Smooth muscle cell (in vitro differentiated cells): ENCODE measurements around the gene MEIS2. TPM values are rescaled to one million over a fixed set of nuclear protein-coding genes. Genes with fewer than 3 reads are reported as not detected.

Source experiments
- DNase-seq: peaks from one replicate; lab custom pipeline; 2025; ENCODE audit not compliant: unreplicated experiment; lab: John Stamatoyannopoulos, UW
- H2AFZ ChIP-seq: fragments of 200-600 bp; sonication (generic); 2 replicates; pipeline ENCODE4 v1.6.0; 2016; ENCODE audit warnings: antibody characterized with exemption, low read depth, mild to moderate bottlenecking
- H3F3A ChIP-seq: fragments of 200-600 bp; sonication (generic); 2 replicates; pipeline ENCODE4 v1.6.0; 2017; ENCODE audit warnings: antibody characterized with exemption, low read depth
- H3K27ac ChIP-seq: fragments of 200-600 bp; sonication (generic); 2 replicates; pipeline ENCODE4 v1.5.1; 2016; ENCODE audit warnings: low read depth, mild to moderate bottlenecking
- H3K27me3 ChIP-seq: fragments of 200-600 bp; sonication (generic); 2 replicates; pipeline ENCODE4 v1.6.1; 2016; ENCODE audit warnings: low read depth, mild to moderate bottlenecking
- H3K36me3 ChIP-seq: fragments of 200-600 bp; sonication (generic); 2 replicates; pipeline ENCODE4 v1.5.1; 2016; ENCODE audit warnings: low read depth
- H3K4me1 ChIP-seq: fragments of 200-600 bp; sonication (generic); 2 replicates; pipeline ENCODE4 v1.5.1; 2016; ENCODE audit warnings: low read depth
- H3K4me2 ChIP-seq: fragments of 200-600 bp; sonication (generic); 2 replicates; pipeline ENCODE4 v1.6.0; 2016; ENCODE audit warnings: mild to moderate bottlenecking
- H3K4me3 ChIP-seq: fragments of 200-600 bp; sonication (generic); 2 replicates; pipeline ENCODE4 v1.5.1; 2016; ENCODE audit warnings: mild to moderate bottlenecking
- H3K79me2 ChIP-seq: fragments of 200-600 bp; sonication (generic); 2 replicates; pipeline ENCODE4 v1.6.0; 2016; ENCODE audit warnings: low read depth, mild to moderate bottlenecking
- H3K9ac ChIP-seq: fragments of 200-600 bp; sonication (generic); 2 replicates; pipeline ENCODE4 v1.6.0; 2016; ENCODE audit warnings: low read depth
- H3K9me3 ChIP-seq: fragments of 200-600 bp; sonication (generic); replicated peaks from 2 replicates; pipeline ENCODE4 v1.5.1; 2016; ENCODE audit warnings: low read depth
- H4K20me1 ChIP-seq: fragments of 200-600 bp; sonication (generic); 2 replicates; pipeline ENCODE4 v1.6.0; 2016; ENCODE audit warnings: low read depth
- CTCF ChIP-seq: fragments of 200-600 bp; sonication (generic); IDR thresholded peaks from 2 replicates; pipeline ENCODE4 v1.5.1; 2017; ENCODE audit warnings: borderline replicate concordance, mild to moderate bottlenecking, antibody characterized with exemption; ENCODE audit not compliant: insufficient read depth, poor library complexity, severe bottlenecking
- WGBS: methylation state at CpG from one replicate; pipeline ENCODE4 v1.1.7; 2016; ENCODE audit warnings: low lambda C conversion rate; 5-methylcytosine and 5-hydroxymethylcytosine counted together
- polyA plus RNA-seq: library from polyadenylated mRNA; unstranded; fragments of >200 nt; fragmentation: Nextera tagmentation; extraction: Ambion mirVana; gene quantifications from 2 replicates; pipeline ENCODE4 v1.2.1, GENCODE V29; 2016
- total RNA-seq: library from RNA; depleted of rRNA; stranded (reverse); fragments of >200 nt; gene quantifications from 2 replicates; pipeline ENCODE4 v1.2.3, GENCODE V29; 2014

MEIS2 gene
- total and polyA plus RNA-seq, 2 experiments from 2014 or later: 13.0 to 33.4 TPM

- no peak overlapping the region for H3K4me2 ChIP-seq
- H3K9me3 ChIP-seq: no peaks in the 10 kb centered on the region
- H3K4me1 ChIP-seq: peaks cover 6% of the 10 kb centered on the region
- H4K20me1 ChIP-seq: no peaks in the 10 kb centered on the region
- H3F3A ChIP-seq: no peaks in the 10 kb centered on the region
- H3K9ac ChIP-seq: no peak overlapping the region
- no peak for TF ChIP-seq CTCF
- H3K36me3 ChIP-seq: no peaks in the 10 kb centered on the region
- WGBS: 94% methylated on average over 2 of the region's 2 CpGs
- no peak overlapping the region for H3K27ac ChIP-seq
- DNase-seq: no peak
- H3K4me3 ChIP-seq: no peak overlapping the region
- no peak overlapping the region for H2AFZ ChIP-seq
- no peaks in the 10 kb centered on the region for H3K79me2 ChIP-seq
- H3K27me3 ChIP-seq: no peaks in the 10 kb centered on the region
These were observed 36.3 kb upstream of the MEIS2 start for GRCh38 chr15:37136666-37137065.

GRCh38 chr15:37135225-37135624 lies 34.9 kb upstream of the MEIS2 start:
- no peaks in the 10 kb centered on the region for H3K36me3 ChIP-seq
- no peak for DNase-seq
- H3K27me3 ChIP-seq: no peaks in the 10 kb centered on the region
- no peak overlapping the region for H3K4me3 ChIP-seq
- no peaks in the 10 kb centered on the region for H4K20me1 ChIP-seq
- no peak overlapping the region for H3K9ac ChIP-seq
- no peaks in the 10 kb centered on the region for H3K79me2 ChIP-seq
- no peak overlapping the region for H3K4me2 ChIP-seq
- no peaks in the 10 kb centered on the region for H3F3A ChIP-seq
- peak; percentile 22 for TF ChIP-seq CTCF
- no peak overlapping the region for H3K27ac ChIP-seq
- 47% methylated on average over 1 of the region's 1 CpG for WGBS
- H3K4me1 ChIP-seq: peaks cover 9% of the 10 kb centered on the region
- H2AFZ ChIP-seq: no peak overlapping the region
- H3K9me3 ChIP-seq: no peaks in the 10 kb centered on the region

- H3K79me2 ChIP-seq: no peaks in the 10 kb centered on the region
- peak; percentile 79 for TF ChIP-seq CTCF
- H3K9me3 ChIP-seq: no peaks in the 10 kb centered on the region
- WGBS: 29% methylated on average over 3 of the region's 3 CpGs
- H3K4me3 ChIP-seq: no peak overlapping the region
- H3K27ac ChIP-seq: no peak overlapping the region
- H3K9ac ChIP-seq: no peak overlapping the region
- no peaks in the 10 kb centered on the region for H3K27me3 ChIP-seq
- H3K4me2 ChIP-seq: no peak overlapping the region
- no peaks in the 10 kb centered on the region for H3K36me3 ChIP-seq
- DNase-seq: no peak
- H3F3A ChIP-seq: no peaks in the 10 kb centered on the region
- peaks cover 9% of the 10 kb centered on the region for H3K4me1 ChIP-seq
- no peak overlapping the region for H2AFZ ChIP-seq
- no peaks in the 10 kb centered on the region for H4K20me1 ChIP-seq
These were observed 34.4 kb upstream of the MEIS2 start for GRCh38 chr15:37134699-37135131.

- no peak for TF ChIP-seq CTCF
- no peaks in the 10 kb centered on the region for H3K9me3 ChIP-seq
- no peak overlapping the region for H3K27ac ChIP-seq
- no peaks in the 10 kb centered on the region for H3K27me3 ChIP-seq
- WGBS: 77% methylated on average over 1 of the region's 1 CpG
- no peak overlapping the region for H3K4me3 ChIP-seq
- H2AFZ ChIP-seq: peak overlapping the region; percentile 59
- H4K20me1 ChIP-seq: no peaks in the 10 kb centered on the region
- no peak overlapping the region for H3K9ac ChIP-seq
- H3K4me1 ChIP-seq: peaks cover 9% of the 10 kb centered on the region
- H3K36me3 ChIP-seq: no peaks in the 10 kb centered on the region
- no peak for DNase-seq
- H3F3A ChIP-seq: no peaks in the 10 kb centered on the region
- H3K79me2 ChIP-seq: no peaks in the 10 kb centered on the region
- H3K4me2 ChIP-seq: no peak overlapping the region
These were observed 33.9 kb upstream of the MEIS2 start for GRCh38 chr15:37134244-37134643.
